Loucy (cell line): Measurements from ENCODE around the gene PHLDB2.

Source experiments
- H2AFZ ChIP-seq: fragments of 200-600 bp; sonication (generic); 2 replicates; pipeline ENCODE4 v1.6.0; 2016; ENCODE audit warnings: antibody characterized with exemption, mild to moderate bottlenecking, low read length, moderate library complexity
- H3F3A ChIP-seq: fragments of 200-600 bp; 2 replicates; pipeline ENCODE4 v1.6.0; 2016; ENCODE audit warnings: antibody characterized with exemption, low read depth, mild to moderate bottlenecking
- H3K27me3 ChIP-seq: fragments of 200-600 bp; sonication (generic); 2 replicates; pipeline ENCODE4 v1.6.1; 2014; ENCODE audit warnings: low read length, mild to moderate bottlenecking; ENCODE audit not compliant: insufficient read depth, poor library complexity, severe bottlenecking
- H3K36me3 ChIP-seq: fragments of 200-600 bp; sonication (generic); 2 replicates; pipeline ENCODE4 v1.6.1; 2016; ENCODE audit warnings: low read length; ENCODE audit not compliant: insufficient read depth
- H3K4me1 ChIP-seq: fragments of 200-600 bp; sonication (generic); 2 replicates; pipeline ENCODE4 v1.5.1; 2014; ENCODE audit warnings: low read length, mild to moderate bottlenecking; ENCODE audit not compliant: insufficient read depth, poor library complexity, severe bottlenecking
- H3K4me2 ChIP-seq: fragments of 200-600 bp; sonication (generic); 2 replicates; pipeline ENCODE4 v1.6.0; 2014; ENCODE audit warnings: antibody characterized with exemption, low read length, low read depth, mild to moderate bottlenecking; ENCODE audit not compliant: poor library complexity, severe bottlenecking
- H3K4me3 ChIP-seq: fragments of 200-600 bp; sonication (generic); 2 replicates; pipeline ENCODE4 v1.5.1; 2014; ENCODE audit warnings: low read length, mild to moderate bottlenecking, mixed read lengths; ENCODE audit not compliant: poor library complexity, severe bottlenecking
- H3K79me2 ChIP-seq: fragments of 200-600 bp; sonication (generic); 2 replicates; pipeline ENCODE4 v1.6.1; 2014; ENCODE audit warnings: low read length; ENCODE audit not compliant: insufficient read depth
- H3K9ac ChIP-seq: fragments of 200-600 bp; sonication (generic); 2 replicates; pipeline ENCODE4 v1.6.0; 2014; ENCODE audit warnings: mild to moderate bottlenecking, low read depth, low read length, moderate library complexity; ENCODE audit not compliant: poor library complexity, severe bottlenecking
- H3K9me2 ChIP-seq: fragments of 200-600 bp; sonication (generic); replicated peaks from 2 replicates; pipeline ENCODE4 v1.6.1; 2016; ENCODE audit warnings: low read depth, low read length, mixed read lengths
- H3K9me3 ChIP-seq: fragments of 200-600 bp; sonication (generic); 2 replicates; pipeline ENCODE4 v1.6.1; 2014; ENCODE audit warnings: mild to moderate bottlenecking, antibody characterized with exemption, low read length, low read depth; ENCODE audit not compliant: insufficient read depth
- H4K20me1 ChIP-seq: fragments of 200-600 bp; sonication (generic); 2 replicates; pipeline ENCODE4 v1.6.0; 2014; ENCODE audit warnings: antibody characterized with exemption, low read length, mild to moderate bottlenecking; ENCODE audit not compliant: insufficient read depth, poor library complexity, severe bottlenecking
- EZH2phosphoT487 ChIP-seq: fragments of 200-600 bp; IDR thresholded peaks from 2 replicates; pipeline ENCODE4 v1.6.1; 2018; ENCODE audit warnings: antibody characterized with exemption, mild to moderate bottlenecking, moderate library complexity, borderline replicate concordance
- TF ChIP-seq, protein P1 (sequence below): fragments of 200-600 bp; sonication (generic); conservative IDR thresholded peaks from 2 replicates; pipeline ENCODE4 v1.5.1; 2014; ENCODE audit warnings: mild to moderate bottlenecking, antibody characterized with exemption, low read length

Gene PHLDB2

DNA sequence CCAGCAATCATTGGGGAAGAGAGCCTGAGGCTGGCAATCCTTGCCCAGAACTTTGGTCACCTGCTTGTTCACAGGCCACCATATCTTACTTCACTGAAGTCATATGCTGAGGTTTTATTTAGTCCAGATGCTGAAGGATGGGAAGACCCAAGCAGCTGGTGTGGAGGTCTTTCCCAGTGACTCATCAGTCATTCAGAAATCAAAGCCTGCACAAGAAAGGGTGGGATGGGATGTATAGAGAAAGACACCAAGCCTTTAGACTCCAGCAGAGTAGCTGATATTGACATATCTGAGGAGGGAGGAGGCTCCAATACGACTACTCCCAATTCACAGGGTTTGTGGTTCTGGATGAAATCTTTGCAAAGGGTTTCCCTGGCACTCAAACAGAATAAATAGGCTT, 13.0 kb upstream of the PHLDB2 start:
- no peak overlapping the region for H3K9ac ChIP-seq
- no peaks in the 10 kb centered on the region for H3K36me3 ChIP-seq
- no peak overlapping the region for H3K4me2 ChIP-seq
- no peaks in the 10 kb centered on the region for H3K9me3 ChIP-seq
- H3K9me2 ChIP-seq, result no peaks in the 10 kb centered on the region
- no peaks in the 10 kb centered on the region for H4K20me1 ChIP-seq
- H2AFZ ChIP-seq, result no peak overlapping the region
- TF ChIP-seq, protein P1, sequence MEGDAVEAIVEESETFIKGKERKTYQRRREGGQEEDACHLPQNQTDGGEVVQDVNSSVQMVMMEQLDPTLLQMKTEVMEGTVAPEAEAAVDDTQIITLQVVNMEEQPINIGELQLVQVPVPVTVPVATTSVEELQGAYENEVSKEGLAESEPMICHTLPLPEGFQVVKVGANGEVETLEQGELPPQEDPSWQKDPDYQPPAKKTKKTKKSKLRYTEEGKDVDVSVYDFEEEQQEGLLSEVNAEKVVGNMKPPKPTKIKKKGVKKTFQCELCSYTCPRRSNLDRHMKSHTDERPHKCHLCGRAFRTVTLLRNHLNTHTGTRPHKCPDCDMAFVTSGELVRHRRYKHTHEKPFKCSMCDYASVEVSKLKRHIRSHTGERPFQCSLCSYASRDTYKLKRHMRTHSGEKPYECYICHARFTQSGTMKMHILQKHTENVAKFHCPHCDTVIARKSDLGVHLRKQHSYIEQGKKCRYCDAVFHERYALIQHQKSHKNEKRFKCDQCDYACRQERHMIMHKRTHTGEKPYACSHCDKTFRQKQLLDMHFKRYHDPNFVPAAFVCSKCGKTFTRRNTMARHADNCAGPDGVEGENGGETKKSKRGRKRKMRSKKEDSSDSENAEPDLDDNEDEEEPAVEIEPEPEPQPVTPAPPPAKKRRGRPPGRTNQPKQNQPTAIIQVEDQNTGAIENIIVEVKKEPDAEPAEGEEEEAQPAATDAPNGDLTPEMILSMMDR, result no peak
- TF ChIP-seq EZH2phosphoT487, result no peak
- H3K27me3 ChIP-seq, result peaks cover 83% of the 10 kb centered on the region
- no peaks in the 10 kb centered on the region; the same call in 1 of the 2 replicates for H3F3A ChIP-seq
- H3K4me1 ChIP-seq, result peaks cover 5% of the 10 kb centered on the region
- no peak overlapping the region for H3K4me3 ChIP-seq
- no peaks in the 10 kb centered on the region for H3K79me2 ChIP-seq

DNA sequence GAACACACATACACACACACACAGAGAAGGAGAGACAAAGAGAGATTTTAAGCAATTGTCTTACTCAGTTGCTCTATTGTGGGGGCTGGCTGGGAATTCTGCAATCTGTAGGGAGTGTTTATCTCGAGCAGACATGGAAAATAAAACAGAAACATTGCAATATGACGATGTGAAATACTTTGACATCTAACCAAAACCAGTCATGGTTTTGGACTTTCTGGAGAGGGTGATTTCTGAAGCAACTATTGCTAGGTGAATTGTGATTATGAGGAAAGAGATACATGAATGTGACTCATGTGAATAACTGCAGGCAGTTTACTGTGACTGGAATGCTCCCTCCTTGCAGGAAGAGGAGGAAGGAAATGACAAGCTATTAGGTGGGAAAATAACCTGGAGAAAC, 12.3 kb upstream of the PHLDB2 start:
- Histone ChIP-seq H3F3A (peaks cover 3% of the 10 kb centered on the region; the same call in 1 of the 2 replicates), H4K20me1 (no peaks in the 10 kb centered on the region), H3K4me1 (peaks cover 10% of the 10 kb centered on the region), H3K9ac (no peak overlapping the region), H3K9me3 (no peaks in the 10 kb centered on the region), H2AFZ (no peak overlapping the region), H3K9me2 (no peaks in the 10 kb centered on the region), H3K79me2 (no peaks in the 10 kb centered on the region), H3K27me3 (peaks cover 79% of the 10 kb centered on the region), H3K4me3 (no peak overlapping the region), H3K36me3 (no peaks in the 10 kb centered on the region), H3K4me2 (no peak overlapping the region)
- TF ChIP-seq, protein P1, result no peak
- no peak for TF ChIP-seq EZH2phosphoT487

DNA sequence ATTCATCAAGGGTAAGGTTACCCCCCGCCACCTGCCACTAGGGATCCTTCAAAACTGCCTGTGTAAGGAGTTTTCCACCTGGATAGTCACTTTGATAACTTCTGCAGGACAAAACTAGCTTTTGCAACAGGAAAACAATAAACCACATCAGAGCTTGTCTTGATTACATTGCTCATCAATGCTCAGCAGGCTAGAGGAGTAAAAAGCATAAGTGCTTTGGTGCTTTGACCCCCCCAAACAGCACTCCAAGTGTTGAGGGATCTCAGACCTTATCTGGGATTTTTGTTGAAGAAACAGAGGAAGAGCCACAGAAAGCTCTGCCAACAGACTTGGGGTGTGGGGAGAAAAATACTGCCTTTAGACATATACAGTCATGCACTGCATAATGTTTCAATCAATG, 10.8 kb upstream of the PHLDB2 start:
- H3K4me2 ChIP-seq, result no peak overlapping the region
- TF ChIP-seq EZH2phosphoT487, result no peak
- TF ChIP-seq, protein P1, result no peak
- peaks cover 19% of the 10 kb centered on the region for H3K4me1 ChIP-seq

More for the DNA sequence above, 10.8 kb upstream of the PHLDB2 start:
- H3K79me2 ChIP-seq, result no peaks in the 10 kb centered on the region
- H3K9me2 ChIP-seq, result no peaks in the 10 kb centered on the region
- no peak overlapping the region for H3K9ac ChIP-seq
- H4K20me1 ChIP-seq, result no peaks in the 10 kb centered on the region
- no peak overlapping the region for H2AFZ ChIP-seq
- H3K36me3 ChIP-seq, result no peaks in the 10 kb centered on the region
- no peak overlapping the region for H3K4me3 ChIP-seq
- H3K9me3 ChIP-seq, result no peaks in the 10 kb centered on the region
- H3K27me3 ChIP-seq, result peaks cover 69% of the 10 kb centered on the region
- peaks cover 3% of the 10 kb centered on the region; the same call in 1 of the 2 replicates for H3F3A ChIP-seq
